Measurements from ENCODE around the gene KIF3A.

The KIF3A gene

DNA sequence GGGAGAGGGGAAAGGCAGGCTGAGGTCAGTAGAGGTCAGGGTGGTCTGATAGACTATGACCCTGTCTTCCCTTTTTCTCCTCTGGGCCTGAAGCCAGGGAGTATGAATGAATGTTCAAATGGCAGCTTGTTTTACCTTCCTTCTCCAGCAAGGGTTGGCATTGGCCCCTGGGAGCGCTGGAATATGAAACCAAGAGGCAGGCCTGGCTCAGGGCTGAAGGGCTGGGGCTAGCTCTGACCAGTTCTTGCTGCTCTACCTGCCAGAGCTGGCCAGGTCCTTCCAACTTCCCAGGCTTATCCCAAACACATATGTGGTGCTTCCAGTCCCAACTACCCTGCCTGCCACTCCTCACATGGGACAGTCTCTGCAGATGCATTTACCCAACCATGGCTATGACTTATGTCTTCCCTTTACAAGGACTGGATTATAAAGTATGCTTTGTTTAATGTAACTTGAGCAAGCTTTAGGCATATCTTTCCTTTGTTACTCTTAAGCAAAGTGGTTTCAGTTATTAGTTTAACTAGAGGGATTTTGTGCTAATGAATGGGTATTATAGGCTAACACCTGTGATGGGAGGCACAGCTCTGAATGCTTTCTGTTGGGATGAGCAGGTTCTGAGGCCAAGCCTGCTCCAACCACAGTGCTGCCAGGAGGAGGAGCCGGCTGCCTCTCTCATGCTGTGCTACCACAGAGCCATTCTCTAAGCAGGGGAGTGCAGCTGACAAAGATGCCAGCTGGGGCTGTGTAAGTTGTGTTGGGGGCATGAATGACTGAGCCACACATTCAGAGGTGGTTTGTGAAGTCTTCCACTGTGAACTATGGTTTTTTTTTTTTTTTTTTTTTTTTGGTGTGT, 16.0 kb upstream of the KIF3A start:
- DNase-seq = no peak

DNA sequence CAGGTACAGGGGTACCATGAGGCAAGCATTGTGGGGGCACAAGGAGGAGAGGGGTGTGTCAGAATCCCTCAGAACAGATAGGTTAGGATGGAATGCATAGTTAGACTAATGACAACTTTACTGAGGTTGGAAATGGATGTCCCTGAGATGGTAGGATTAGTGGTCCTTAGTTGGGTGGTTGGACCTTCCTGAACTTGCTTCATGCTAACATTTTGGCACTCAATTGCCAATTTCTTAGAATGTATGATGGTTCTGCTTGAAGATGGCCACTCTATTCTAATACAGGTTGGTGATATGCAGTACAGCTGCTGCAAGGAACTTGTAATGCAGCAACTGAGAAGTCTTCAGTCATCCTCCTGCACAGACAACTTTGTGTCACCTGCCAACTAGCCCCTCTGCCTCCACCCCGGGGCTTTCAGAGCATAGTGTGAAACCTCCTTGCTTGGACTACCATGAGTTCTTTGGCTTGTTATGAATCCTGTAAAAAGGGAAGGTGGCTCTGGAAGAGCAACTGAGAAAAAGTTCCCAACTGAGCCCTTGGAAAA, 15.3 kb upstream of the KIF3A start:
- no peak for DNase-seq

DNA sequence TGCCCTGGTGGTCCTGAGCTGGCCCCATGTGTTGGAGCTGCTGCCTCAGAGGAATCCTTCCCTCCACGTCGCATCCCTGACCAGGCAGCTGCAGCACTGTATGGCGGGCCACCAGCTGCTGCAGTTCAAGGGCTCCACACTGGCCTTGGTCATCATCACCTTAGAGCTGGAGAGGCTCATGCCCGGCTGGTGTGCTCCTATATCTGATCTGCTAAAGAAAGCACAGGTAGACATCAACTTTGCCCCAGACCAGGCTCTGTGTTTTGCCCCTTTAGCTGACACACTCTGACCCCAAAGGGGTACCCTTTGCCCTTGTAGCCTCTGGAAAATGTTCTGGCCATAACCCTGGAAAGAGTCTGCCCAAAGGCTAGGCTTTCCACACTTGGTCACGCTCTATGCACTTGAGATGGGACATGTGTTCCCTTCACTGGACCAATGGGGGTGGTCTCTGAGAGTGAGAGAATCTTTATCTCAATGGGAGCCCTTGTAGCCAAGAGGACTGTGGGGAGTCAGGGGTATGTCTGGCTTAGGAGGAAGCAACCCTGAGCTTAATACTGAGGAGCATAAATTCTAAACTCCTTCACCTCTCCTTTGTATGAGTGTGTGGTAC, 14.7 kb upstream of the KIF3A start:
- DNase-seq = no peak

DNA sequence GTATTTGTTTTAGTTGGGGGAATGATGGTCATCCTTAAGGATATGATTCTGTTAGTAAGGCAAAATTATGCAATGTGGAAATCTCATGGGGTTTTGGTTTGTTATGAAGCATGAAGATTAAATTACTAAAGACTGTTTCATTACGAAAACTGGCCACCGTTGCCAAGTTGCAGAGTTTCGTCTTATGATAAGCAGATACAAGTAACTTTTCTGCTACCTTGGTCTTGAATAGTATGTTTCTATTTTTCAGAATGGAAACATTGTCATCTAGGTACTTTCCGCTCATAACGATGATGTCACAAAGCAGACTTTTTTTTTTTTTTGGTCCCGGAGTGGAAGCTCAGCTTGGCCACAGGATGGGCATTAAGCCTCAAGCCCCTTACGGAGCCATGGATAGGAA, 14.1 kb upstream of the KIF3A start:
- no peak for DNase-seq

DNA sequence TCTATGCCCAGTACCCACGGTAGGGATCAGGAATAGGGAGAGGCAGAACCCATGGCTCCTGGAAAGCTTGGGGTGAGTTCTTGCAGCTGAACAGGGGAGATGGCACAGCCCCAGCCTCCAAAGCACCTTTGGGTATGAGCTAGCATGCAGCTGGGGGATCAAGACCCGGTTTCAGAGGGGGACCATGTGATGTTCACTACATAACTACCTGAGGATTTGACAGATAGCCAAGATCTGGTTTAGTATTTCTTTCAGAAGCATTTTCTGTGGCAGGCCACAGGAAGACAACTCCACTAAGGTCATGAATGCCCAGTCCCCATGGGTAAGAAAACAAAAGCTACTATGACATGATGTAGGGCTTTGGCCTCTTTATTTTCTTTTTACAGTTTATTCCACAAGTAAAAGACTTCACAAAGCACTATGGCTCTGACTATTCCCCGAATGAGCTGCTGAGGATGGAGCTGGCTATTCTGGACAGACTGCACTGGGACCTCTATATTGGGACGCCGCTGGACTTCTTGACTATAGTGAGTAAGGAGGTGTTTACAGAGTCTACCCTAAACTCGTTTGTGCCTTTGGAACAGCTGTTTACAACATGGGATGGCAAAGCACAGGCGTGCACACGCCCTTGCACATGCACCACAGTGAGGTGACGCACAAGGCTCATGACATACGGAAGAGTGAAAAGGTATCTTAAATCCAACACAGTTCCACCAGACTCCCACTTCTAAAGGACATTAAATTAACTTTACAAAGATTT, 13.3 kb upstream of the KIF3A start:
- DNase-seq = no peak

DNA sequence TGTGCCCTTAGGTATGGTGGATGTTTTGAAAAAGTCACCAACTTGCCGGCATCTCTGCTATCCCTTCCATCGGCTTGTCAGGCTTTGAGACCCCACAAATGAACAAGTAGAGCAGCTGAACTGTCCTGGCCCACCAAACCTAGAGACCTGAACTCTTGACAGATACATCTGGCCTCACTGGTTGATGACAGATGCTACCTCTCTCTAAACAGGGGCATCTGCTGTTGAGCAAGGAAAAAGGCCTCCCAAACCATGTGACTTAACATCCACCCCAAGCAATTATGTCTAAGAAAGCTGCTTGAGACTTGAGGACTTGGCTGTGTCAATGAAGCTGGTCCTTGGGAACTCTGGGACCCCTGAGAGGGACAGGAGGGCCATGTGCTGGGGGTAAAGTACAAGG, 12.2 kb upstream of the KIF3A start:
- DNase-seq = no peak

DNA sequence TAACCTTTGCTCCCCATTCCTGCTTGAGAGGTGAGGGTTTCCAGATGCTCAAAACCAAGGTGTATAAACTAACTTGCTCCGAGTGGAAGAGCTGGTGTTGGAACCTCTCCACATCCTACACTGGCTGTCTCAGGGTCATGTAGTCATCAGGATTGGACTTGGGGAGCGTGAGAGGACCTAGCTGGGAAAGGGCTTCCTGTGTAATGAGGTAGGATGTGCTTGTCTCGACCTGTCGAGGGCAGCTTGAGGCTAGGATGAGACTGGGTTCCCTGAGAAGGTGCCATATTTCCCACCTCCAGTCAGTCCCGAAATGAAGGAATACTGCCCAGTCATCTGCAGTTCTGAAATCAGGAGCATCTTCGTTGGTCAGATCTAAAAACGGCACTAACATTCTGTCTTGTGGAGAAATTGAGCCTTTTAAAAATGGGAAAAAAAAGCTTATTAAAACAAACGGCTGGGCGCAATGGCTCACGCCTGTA, 11.2 kb upstream of the KIF3A start:
- DNase-seq = no peak

DNA sequence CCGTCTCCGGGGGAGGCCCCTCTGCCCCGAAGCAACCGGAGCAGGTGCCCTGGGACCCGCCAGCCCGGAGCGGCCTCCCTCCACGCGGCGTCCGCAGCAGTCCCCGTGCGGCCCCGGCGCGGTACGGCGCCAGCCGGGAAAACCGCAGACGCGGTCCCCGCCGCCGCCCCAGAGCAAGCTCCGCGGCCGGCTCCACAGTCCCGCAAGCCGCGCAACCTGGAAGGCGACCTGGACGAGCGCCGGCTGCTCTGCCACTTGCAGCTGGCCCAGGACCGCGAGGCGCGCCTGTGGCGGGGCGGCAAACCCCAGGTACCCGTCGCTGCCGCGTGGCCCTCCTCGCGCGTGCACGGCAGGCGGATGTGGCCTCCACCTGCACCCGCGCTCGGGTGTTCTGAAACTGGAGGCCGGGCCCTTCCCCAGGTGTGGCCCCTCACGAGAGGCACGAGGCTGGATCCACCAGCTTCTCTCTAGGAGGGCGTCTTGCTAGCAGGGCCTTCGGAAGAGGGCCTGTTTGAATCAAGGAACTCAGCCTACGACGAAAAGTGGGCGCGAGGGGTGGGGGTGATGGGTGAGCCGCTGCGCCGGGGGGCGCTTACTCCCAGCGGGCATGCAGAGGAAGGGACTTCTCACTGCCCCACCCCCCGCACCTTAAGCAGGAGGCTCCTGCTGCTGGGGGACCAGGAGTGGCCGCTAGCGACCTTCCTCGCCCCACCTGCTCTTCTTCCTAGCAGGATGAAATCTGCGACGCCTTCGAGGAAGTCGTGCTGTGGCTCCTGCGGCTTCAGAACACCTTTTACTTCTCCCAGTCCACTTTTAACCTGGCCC, 10.5 kb upstream of the KIF3A start:
- DNase-seq = no peak

DNA sequence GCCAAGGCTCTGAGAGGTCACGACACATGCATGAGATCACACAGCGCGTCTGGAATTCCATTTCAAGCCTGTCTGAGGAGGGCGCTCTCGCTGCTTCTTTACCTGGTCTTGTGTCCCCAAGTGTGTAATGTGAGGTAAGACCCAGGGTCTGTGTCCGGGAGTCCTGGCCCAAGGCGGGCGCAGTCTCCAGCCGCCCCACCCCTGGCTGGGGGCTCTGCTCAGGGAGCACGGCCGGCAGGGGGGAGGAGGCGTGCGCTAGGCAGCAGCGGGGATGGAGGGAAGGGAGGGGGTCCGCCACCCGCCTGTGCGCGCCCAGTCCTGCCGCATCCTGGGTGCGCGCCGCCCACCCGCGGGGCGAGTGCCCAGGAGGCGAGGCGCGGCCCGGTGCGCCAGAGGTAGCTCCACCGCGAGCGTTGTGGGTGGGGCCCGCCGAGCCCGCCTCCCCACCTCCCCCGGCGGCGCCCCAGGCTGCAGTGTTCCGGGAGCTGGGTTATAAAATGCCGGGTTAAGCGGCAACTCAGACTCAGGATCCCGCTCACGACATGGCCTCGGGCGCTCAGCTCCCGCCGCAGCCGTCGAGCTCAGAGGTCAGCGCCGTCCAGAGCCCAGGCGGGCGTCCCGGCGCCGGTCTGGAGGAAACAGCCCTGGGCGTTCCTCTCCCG, 9.7 kb upstream of the KIF3A start, which contains the start of gene CCNI2:
Gene CCNI2, plus strand, starts transcription at position 473 of the 662 bp plus-strand sequence. Its CDS starts 70 bp downstream, at position 543.
- no peak for DNase-seq

DNA sequence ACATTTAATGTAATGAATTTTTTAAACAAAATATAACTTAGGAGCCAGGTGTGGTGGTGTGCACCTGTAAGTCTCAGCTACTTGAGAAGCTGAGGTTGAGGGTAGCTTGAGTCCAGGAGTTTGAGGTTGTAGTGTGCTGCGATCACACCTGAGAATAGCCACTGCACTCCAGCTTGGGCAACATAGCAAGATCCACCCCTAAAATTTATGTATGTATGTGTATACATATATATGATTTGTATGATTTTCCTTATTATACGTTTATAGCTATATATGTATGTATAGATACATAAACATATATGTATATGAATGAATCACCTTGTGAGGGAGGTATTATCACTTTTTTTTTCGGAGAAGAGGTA, 9.2 kb upstream of the KIF3A start:
- no peak for DNase-seq

DNA sequence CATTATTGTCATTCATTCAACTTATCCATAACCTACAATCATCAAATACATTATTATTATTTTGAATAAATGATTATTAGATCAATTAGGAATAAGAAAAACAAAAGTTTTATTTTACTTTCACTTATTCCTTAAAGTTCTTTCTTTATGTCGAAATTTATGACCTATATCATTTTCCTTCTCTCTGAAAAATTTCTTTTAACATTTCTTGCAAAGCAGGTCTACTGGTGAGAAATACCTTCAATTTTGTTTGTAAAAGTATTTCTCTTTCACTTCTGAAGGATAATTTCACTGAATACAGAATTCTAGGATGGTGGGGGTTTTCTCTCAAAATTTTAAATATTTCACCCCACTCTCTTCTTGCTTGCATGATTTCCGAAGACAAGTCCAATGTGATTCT, 7.3 kb upstream of the KIF3A start:
- DNase-seq = no peak

DNA sequence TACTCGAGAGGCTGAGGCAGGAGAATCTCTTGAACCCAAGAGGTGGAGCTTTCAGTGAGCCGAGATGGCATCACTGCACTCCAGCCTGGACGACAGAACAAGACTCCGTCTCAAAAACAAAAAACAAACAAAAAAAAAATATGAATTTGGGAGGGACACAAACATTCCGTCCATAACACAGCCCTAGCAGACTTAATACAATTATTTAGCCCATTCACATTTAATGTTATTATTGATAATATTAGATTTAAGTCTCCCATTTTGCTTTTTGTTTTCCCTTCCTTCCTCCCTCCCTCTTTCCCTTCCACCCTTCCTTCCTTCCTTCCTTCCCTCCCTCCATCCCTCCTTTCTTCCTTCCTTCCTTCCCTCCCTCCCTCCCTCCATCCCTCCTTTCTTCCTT, 5.3 kb upstream of the KIF3A start:
- no peak for DNase-seq

DNA sequence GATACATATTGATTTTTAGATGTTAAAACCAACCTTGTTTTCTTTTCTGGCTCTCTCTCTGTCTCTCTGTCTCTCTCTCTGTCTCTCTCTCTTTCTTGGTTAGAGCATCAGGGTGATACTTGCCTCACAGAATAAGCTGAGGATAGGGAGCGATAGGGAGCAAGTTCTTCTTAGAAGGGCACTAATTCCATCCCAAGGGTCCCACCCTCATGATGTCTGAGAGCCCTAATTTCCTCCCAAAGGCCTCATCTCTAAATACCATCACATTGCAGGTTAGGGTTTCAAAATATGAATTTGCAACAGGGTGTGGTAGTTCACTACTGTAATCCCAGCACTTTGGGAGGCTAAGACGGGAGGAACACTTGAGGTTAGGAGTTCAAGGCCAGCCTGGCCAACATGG, 4.8 kb upstream of the KIF3A start:
- no peak for DNase-seq

DNA sequence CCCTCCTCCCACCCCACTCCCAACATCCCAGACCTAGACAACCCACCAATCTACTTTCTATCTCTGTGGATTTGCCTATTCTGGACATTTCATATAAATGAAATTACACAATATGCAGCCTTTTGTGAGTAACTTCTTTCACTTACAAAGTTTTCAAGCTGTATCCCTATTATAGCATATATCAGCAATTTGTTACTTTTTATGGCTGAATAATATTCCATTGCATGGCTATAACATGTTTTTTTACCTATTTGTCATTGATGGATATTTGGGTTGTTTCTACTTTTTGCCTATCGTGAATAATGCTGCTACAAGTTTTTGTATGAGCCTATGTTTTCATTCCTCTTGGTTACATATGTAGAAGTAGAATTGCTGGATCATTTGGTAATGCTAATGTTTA, 1.9 kb upstream of the KIF3A start:
- DNase-seq = no peak

DNA sequence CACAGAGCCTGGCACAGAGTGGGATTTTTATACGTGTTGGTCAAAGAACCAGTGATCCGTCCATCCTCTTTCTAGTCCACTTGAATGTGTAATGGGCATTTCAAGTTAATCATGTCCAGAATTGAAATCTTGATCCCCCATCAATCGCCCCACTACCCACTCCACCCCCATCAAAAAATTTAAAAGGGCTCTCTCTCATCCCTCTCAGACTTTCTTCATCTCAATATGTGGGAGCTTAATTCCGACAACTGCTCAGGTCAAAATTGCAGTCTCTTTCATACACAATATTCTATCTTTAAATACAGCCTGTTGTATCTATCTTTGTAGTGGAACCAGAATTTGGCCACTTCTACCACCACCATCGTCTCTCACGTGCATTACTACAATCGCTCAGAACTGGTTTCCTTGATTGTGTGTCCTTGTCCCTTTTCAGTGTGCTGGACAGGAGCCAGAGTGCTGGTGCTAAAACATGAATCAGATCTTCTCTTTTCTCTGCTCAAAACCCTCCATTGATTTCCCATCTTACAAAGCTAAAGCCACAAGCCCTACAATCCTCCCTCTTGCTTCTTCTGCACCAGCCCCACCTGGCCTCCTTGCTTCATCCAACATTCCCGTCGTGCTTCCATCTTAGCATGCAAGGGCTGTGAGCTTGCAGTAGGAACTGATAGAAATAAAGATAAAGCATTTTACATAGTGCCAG, 786 bp upstream of the KIF3A start:
- no peak for DNase-seq

DNA sequence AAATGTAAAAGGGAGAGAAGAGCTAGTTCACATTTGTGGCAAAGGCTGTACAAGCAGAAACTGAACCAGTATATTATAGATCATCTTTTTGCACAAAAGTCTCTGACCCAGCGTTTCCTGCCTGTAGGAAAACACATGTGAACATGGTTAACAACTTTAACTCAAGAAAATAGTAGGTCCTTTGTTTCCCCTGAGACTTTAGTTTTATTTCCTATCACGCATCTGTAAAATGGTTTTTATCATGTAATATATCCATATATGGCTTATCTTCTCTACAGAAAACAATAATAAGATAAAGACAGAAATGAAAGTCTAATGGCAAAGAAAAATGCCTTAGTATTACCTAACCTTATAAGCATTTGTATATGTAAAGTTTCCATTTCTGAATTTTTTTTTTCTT, 2.7 kb downstream of the KIF3A start:
- DNase-seq = no peak

DNA sequence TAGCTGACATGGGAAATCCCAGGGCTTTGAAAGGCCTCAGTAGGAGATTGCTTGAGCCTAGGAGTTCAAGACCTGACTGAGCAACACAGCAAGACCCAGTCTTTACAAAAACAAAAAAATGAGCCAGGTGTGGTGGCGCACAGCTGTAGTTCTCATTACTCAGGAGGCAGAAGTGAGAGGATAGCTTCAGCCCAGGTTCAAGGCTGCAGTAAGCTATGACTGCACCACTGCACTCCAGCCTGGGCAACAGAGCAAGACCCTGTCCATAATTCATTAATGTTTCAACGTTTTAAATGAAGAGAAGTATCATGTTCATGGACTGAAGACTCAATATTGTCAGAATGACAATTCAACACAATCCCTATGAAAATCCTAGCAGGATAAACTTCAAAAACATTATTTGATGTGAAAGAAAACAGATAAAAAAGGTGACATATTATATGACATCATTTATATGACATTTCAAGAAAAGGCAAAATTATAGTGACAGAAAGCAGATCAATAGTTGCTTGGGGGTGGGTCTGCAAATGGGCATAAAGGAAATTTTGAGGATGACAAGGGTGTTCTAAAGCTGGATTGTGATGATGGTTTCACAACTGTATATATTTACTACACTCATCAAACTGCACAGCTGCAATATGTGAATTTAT, 3.7 kb downstream of the KIF3A start:
- DNase-seq = no peak

DNA sequence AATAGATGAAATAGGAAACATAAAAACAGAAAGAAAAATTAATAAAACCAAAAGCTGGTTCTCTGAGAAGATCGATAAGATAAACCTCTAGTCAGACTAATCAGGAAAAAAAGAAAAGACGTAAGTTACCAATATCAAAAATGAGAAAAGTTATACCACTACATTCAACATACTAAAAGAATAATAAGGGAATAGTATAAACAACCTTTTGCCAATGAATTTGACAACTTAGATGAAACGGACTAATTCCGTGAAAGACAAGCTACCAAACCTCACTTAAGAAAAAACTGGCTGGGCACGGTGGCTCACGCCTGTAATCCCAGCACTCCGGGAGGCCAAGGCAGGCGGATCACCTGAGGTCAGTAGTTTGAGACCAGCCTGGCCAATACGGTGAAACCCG, 7.5 kb downstream of the KIF3A start:
- DNase-seq = no peak

DNA sequence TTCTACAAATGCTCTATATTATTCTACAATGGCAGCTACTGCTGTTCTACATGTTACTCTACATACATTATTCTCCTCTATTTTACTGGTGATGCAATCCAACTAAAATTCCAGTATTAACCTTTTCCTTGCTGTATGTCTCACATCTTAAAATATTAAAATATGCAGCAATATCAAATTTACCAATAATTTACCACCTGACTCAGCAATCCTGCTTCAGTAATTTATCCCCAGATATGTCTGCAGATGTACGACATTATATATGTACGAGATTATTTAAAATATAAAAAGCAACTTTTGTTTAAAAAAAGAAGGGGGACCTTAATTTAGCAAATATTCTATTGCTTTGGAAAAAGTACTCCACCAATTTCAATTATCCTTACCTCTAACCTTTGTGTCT, 11.6 kb downstream of the KIF3A start:
- DNase-seq = no peak

DNA sequence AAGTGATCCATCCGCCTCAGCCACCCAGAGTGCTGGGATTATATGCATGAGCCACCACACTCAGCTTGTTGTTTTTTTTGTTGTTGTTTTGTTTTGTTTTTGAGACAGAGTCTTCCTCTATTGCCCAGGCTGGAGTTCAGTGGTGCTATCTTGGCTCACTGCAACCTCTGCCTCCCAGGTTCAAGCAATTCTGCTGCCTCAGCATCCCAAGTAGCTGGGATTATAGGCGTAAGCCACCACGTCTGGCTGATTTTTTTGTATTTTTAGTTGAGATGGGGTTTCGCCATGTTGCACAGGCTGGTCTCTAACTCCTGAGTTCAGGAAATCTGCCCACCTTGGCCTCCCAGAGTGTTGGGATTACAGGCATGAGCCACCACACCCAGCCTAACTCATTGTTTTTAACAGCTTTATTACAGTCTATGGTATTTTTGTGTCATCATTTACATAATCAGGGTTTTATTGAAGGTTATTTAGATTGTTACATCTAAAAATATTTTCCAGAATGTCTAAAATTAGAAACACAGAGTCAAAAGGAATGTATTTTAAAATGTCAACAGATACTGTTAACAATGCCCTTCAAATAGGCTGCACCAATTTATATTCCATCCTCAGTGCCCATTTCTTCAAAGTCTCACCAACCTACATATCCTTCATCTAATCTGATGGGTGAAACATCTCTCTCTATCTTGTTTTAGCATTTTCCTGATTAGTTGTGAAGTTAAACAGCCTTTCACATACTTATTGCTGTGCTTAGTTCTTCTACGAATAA, 18.6 kb downstream of the KIF3A start:
- DNase-seq = no peak
